Measurements from ENCODE around the gene FHL3. TPM values are rescaled to one million over a fixed set of nuclear protein-coding genes. Genes with fewer than 3 reads are reported as not detected.

FHL3 gene
- total and polyA plus RNA-seq, 9 of the 15 experiments (the other 6 are each of a cell fraction or from before 2014, with no cell fraction given): 6.1 to 144 (median 34.1) TPM

GRCh38 chr1:38046884-38047602, 41.7 kb upstream of the FHL3 start (continued):
- TF ChIP-seq ZNF445 (CRISPR knock-in tag; IDR thresholded peaks at IDR 0.05; ENCODE audit: low read depth) (no peak), GABPB1 (CRISPR knock-in tag; IDR thresholded peaks at IDR 0.05) (0 out of 2 replicates have a peak, but pooled peaks have one; percentile 18), BRD4 (IDR thresholded peaks at IDR 0.05) (no peak), MITF (IDR thresholded peaks at IDR 0.05) (no peak), ZNF740 (CRISPR knock-in tag; IDR thresholded peaks at IDR 0.05) (peak; percentile 45; the same call in 1 of the 2 replicates), ZNF740 (tag; IDR thresholded peaks at IDR 0.05) (0 out of 4 replicates have a peak, but pooled peaks of 1 of the 2 experiments have one; percentile 28), BMI1 (IDR thresholded peaks at IDR 0.05; ENCODE audit: low read length) (no peak), PHF21A (IDR thresholded peaks at IDR 0.05; ENCODE audit: borderline replicate concordance, low read depth) (0 out of 2 replicates have a peak, but pooled peaks have one; percentile 12), HDAC1 (IDR thresholded peaks at IDR 0.05) (peak in 1 of 2 experiments; percentile 79; a peak in 2 of 4 replicates), SRF (CRISPR knock-in tag; IDR thresholded peaks at IDR 0.05) (no peak), ARID4B (CRISPR knock-in tag; IDR thresholded peaks at IDR 0.05) (peak; percentile 83), SAFB (IDR thresholded peaks at IDR 0.05; ENCODE audit: borderline replicate concordance, low read depth, low read length) (peak; percentile 65), BDP1 (IDR thresholded peaks at IDR 0.05; ENCODE audit: insufficient read depth, insufficient read length) (no peak), E2F6 (IDR thresholded peaks at IDR 0.05; ENCODE audit: borderline replicate concordance in 1 of 2, extremely low read depth in 1 of 2, insufficient read depth in 1 of 2, insufficient read length in 1 of 2, low read depth in 1 of 2, low read length in 1 of 2, poor library complexity in 1 of 2, severe bottlenecking in 1 of 2) (peak; percentile 27 to 82), MTA3 (IDR thresholded peaks at IDR 0.05; ENCODE audit: borderline replicate concordance) (0 out of 2 replicates have a peak, but pooled peaks have one; percentile 49), NCOA4 (IDR thresholded peaks at IDR 0.05; ENCODE audit: partially characterized antibody) (no peak), HNRNPL (IDR thresholded peaks at IDR 0.05; ENCODE audit: low read depth, low read length) (0 out of 2 replicates have a peak, but pooled peaks have one; percentile 31)
